ENCODE data around the gene FAM47E.
A peak's percentile ranks its signal among the peaks of the same experiment; 100 is the strongest.

FAM47E gene

GRCh38 chr4:76301775-76302162 is 50.2 kb downstream of the FAM47E start:
- no peak for DNase-seq (ENCODE audit: low spot score)

- no peak for DNase-seq (ENCODE audit: low spot score)
Observed at GRCh38 chr4:76302826-76303438, 51.4 kb downstream of the FAM47E start.

- no peak for DNase-seq (ENCODE audit: low spot score)
Observed at GRCh38 chr4:76305033-76305687, 53.6 kb downstream of the FAM47E start.

GRCh38 chr4:76305971-76306881 is 54.7 kb downstream of the FAM47E start, which contains the start of gene STBD1:
Gene STBD1 (plus strand): TSS chr4:76306733. CDS start chr4:76306770, 37 bp downstream.
- no peak for DNase-seq (ENCODE audit: low spot score)

GRCh38 chr4:76306882-76307659 is 55.5 kb downstream of the FAM47E start:
- peak; percentile 7 for DNase-seq (ENCODE audit: low spot score)

- no peak for DNase-seq (ENCODE audit: low spot score)
Observed at GRCh38 chr4:76307660-76308014, 56.1 kb downstream of the FAM47E start.

- no peak for DNase-seq (ENCODE audit: low spot score)
Observed at GRCh38 chr4:76308548-76308947, 57.0 kb downstream of the FAM47E start.

GRCh38 chr4:76309939-76310550 is 58.5 kb downstream of the FAM47E start:
- no peak for DNase-seq (ENCODE audit: low spot score)

- no peak for DNase-seq (ENCODE audit: low spot score)
Observed at GRCh38 chr4:76310683-76311082, 59.2 kb downstream of the FAM47E start.

GRCh38 chr4:76311896-76312331 is 60.4 kb downstream of the FAM47E start:
- DNase-seq (ENCODE audit: low spot score), result no peak

- no peak for DNase-seq (ENCODE audit: low spot score)
Observed at GRCh38 chr4:76312457-76312856, 60.9 kb downstream of the FAM47E start.

GRCh38 chr4:76313547-76313946 is 62.0 kb downstream of the FAM47E start:
- DNase-seq (ENCODE audit: low spot score), result no peak

- no peak for DNase-seq (ENCODE audit: low spot score)
Observed at GRCh38 chr4:76315267-76315918, 63.9 kb downstream of the FAM47E start.

GRCh38 chr4:76316131-76316530 is 64.6 kb downstream of the FAM47E start:
- DNase-seq (ENCODE audit: low spot score), result no peak

- DNase-seq (ENCODE audit: low spot score), result no peak
Observed at GRCh38 chr4:76322236-76322635, 70.7 kb downstream of the FAM47E start.

- no peak for DNase-seq (ENCODE audit: low spot score)
Observed at GRCh38 chr4:76325072-76325471, 73.6 kb downstream of the FAM47E start.

- no peak for DNase-seq (ENCODE audit: low spot score)
Observed at GRCh38 chr4:76326515-76326914, 75.0 kb downstream of the FAM47E start.
